Mononuclear cell (primary cell): ENCODE data around the gene PES1. TPM values are rescaled to one million over a fixed set of nuclear protein-coding genes. Genes with fewer than 3 reads are reported as not detected.
"Not testable (repeated sequence)": the region's sequence is repeated elsewhere in the genome, so short reads cannot be mapped to it uniquely, and the experiment has no call there.

Source experiments
- H3K27me3 ChIP-seq: 2 replicates; pipeline ENCODE4 v1.6.0; 2011; ENCODE audit warnings: low read length, control low read depth; ENCODE audit not compliant: insufficient read depth
- H3K4me1 ChIP-seq: 2 replicates; pipeline ENCODE4 v1.5.1; 2011; ENCODE audit warnings: mild to moderate bottlenecking, low read length, control low read depth; ENCODE audit not compliant: insufficient read depth
- H3K4me3 ChIP-seq: 2 replicates; pipeline ENCODE4 v1.5.1; 2011; ENCODE audit warnings: mild to moderate bottlenecking, low read length, moderate library complexity
- H3K9me3 ChIP-seq: 2 replicates; pipeline ENCODE4 v1.5.1; 2011; ENCODE audit warnings: low read depth, mild to moderate bottlenecking, control low read depth, low read length
- total RNA-seq: library from RNA; depleted of rRNA; stranded (reverse); fragments of >200 nt; gene quantifications from one replicate; pipeline ENCODE4 v1.2.3, GENCODE V29; 2012

The PES1 gene
- total RNA-seq, 1 donor, result 21.8 TPM

- H3K9me3 ChIP-seq, result no peaks in the 10 kb centered on the region
- no peak overlapping the region for H3K4me3 ChIP-seq
- no peaks in the 10 kb centered on the region for H3K4me1 ChIP-seq
- H3K27me3 ChIP-seq, result no peaks in the 10 kb centered on the region
Observed at GRCh38 chr22:30573594-30574094, 18.1 kb downstream of the PES1 start.

DNA sequence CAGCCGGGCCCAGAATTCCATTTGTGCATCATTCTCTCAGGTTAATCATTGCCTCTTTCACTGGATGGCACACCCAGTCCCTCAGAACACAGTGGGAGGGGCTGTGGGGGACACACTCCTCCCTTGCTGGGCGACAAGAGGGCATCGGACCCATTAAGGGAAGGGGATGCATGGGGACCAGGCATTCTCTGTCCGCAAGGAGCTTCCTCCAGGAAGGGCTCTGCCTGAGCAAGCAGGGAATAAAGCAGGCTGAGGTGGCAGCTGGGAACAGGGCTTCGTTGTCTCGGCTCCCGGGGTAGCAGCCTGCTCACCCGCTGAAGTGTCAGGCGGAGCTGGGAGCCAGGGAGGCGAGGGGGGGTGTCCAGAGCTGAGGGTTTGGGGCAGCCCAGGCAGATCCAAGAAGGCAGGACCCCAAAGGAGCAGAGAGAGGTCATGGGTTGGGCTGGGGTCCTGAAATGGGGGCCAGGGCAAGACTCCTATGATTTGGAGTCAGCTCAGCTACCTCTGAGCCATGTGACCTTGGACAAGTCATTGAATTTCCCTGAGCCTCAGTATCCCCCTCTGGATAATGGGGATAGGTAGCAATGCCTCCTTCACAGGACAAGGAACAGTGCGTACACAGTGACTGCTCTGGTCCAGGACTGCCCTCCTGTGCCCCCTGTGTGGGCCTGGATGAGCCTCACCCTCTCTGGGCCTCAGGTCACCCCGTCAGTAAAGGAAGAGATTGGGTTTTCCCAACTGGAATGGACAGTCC, 18.7 kb downstream of the PES1 start:
- Histone ChIP-seq H3K27me3 (no peaks in the 10 kb centered on the region), H3K9me3 (no peaks in the 10 kb centered on the region), H3K4me1 (no peaks in the 10 kb centered on the region), H3K4me3 (no peak overlapping the region)

DNA sequence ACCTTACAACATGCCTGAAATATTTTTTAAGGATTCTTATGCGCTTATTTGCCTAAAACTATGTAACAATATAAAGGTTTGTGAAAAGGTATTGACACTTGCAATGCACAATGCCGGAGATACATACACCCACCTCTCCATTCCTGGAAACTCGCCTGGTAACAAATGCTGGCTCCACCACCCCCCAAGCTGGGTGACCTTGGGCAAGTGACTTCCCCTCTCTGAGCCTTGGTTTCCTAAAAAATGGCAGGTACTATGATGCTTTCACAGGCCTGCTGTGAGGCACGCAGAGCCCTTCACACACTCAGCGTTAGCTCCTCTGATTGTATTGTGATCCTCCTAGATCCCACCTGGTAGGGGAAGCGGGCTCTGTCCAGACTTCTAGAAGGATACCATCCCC, 19.5 kb downstream of the PES1 start:
- Histone ChIP-seq H3K4me3 (no peak overlapping the region), H3K9me3 (no peaks in the 10 kb centered on the region), H3K4me1 (no peaks in the 10 kb centered on the region), H3K27me3 (no peaks in the 10 kb centered on the region)

GRCh38 chr22:30569674-30570202, 22.0 kb downstream of the PES1 start:
- no peaks in the 10 kb centered on the region for H3K27me3 ChIP-seq
- no peaks in the 10 kb centered on the region for H3K9me3 ChIP-seq
- H3K4me1 ChIP-seq, result no peaks in the 10 kb centered on the region
- no peak overlapping the region for H3K4me3 ChIP-seq

DNA sequence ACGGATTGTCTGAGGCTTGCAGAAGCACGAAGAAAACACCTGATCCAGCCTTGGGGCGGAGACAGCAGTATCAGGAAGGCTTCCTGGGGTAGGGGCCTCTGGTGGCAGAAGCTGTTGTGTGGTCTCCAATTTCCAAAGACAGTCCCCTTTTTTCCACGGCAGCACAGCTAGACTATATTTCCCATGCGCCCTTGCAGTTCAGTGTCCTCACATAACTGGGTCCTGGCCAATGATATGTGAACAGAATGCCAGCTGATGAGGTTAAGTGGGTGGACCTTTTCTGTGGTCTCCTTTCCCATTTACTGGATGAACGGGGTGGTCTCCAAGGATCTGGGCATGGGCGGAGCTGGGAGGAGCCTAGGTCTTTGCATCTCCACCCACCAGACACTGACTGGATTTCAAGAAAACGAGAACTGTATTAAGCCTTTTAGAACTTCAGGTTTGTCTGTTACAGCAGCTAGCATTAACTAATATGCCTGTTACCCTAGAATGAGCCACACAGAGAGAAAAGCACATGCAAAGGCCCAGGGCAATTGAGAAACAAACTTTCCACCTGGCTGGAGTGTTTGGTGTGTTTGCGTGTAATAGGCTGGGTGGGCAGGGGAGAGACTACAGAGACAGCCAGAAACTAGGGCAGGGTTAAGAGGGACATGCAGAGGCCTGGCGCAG, 23.4 kb downstream of the PES1 start:
- no peaks in the 10 kb centered on the region for H3K4me1 ChIP-seq
- no peaks in the 10 kb centered on the region for H3K27me3 ChIP-seq
- no peak overlapping the region for H3K4me3 ChIP-seq
- no peaks in the 10 kb centered on the region for H3K9me3 ChIP-seq

DNA sequence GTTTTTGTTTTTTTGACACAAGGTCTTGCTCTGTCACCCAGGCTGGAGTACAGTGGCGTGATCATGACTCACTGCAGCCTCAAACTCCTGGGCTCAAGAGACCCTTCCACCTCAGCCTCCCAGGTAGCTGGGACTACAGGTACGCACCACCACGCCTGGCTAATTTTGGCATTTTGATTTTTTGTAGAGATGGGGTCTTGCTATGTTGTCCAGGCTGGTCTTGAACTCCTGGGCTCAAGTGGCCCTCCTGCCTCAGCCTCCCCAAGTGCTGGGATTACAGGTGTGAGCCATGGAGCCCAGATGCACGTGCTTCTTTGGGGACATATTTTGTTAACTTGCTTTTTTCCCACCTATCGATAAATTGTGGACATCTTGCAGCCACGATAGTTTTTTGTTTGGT, 24.4 kb downstream of the PES1 start:
- H3K4me3 ChIP-seq, H3K9me3 ChIP-seq, H3K4me1 ChIP-seq, H3K27me3 ChIP-seq: not testable (repeated sequence)

DNA sequence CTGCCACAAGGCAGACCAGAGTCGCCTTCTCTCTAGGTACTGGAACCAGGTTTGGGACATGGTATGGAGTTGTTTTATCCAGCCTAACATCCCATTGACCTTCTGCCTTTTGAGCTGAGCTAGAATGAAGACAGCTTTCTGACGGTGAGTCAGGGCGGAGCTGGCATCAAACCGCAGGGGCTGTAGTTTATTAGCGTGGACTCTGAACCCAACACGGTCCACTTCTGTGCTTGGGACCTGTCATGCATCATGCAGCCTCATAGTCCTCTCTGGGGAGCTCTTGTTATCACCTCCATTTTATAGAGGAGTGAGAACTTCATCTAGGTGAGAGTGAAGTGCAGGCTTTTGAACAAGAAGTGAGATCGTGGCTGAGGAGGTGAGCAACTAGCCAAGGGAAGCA, 25.6 kb downstream of the PES1 start:
- Histone ChIP-seq H3K9me3 (no peaks in the 10 kb centered on the region), H3K4me3 (no peak overlapping the region), H3K4me1 (no peaks in the 10 kb centered on the region), H3K27me3 (no peaks in the 10 kb centered on the region)

DNA sequence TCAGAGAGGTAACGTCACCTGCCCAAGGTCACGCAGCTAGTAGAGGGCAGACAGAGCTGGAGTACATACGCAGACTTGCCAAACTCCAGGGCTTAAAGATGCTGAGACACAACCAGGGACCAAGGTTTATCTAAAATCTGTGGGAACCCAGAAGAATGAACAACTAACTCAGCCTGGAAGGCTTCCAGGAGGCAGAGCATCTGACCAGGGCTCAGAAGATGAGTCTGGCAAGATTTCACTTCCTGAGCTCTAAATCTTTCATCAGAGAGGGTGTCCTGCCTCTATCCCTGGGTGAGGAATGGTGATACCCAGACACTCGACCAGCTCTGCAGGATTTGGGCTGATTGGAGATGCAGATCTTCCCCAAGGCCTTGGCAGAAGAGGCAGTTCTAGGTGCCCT, 26.4 kb downstream of the PES1 start:
- Histone ChIP-seq H3K9me3 (no peaks in the 10 kb centered on the region), H3K4me3 (no peak overlapping the region), H3K27me3 (no peaks in the 10 kb centered on the region), H3K4me1 (no peaks in the 10 kb centered on the region)

GRCh38 chr22:30564761-30565119, 27.0 kb downstream of the PES1 start:
- Histone ChIP-seq H3K4me1 (no peaks in the 10 kb centered on the region), H3K9me3 (no peaks in the 10 kb centered on the region), H3K27me3 (no peaks in the 10 kb centered on the region), H3K4me3 (no peak overlapping the region)

DNA sequence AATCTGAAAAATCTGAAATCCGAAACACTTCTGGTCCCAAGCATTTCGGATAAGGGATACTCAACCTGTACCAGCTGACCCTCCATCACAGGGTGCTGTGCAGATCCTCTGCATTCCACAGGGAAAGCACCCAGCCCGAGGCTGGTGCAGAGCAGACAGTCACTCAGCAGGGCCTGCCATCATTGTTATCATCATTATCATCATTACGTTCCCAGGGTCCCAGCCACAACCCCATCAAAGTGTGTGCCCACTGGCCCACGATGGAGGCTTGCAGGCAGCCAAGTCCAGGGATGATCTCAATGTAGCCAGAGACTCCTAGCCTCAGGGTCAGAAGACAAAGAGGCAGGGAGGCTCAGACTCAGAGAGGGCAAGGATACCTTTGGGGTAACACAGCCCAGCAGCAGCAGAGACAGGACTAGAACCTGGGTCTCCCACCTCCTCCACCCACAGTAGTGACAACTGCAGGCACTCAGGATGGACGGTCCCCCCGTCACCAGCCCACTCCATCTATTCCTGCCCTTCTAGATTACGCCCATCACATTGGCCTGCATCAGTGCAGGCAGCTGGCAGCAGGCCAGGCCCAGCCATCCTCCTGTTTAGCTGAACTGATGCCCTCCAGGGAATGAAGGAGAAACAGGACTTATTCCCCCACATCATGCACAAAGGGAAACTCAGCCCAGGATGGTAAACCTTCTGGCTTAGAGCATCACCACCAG, 27.5 kb downstream of the PES1 start:
- Histone ChIP-seq H3K4me1 (no peaks in the 10 kb centered on the region), H3K4me3 (no peak overlapping the region), H3K27me3 (no peaks in the 10 kb centered on the region), H3K9me3 (no peaks in the 10 kb centered on the region)

DNA sequence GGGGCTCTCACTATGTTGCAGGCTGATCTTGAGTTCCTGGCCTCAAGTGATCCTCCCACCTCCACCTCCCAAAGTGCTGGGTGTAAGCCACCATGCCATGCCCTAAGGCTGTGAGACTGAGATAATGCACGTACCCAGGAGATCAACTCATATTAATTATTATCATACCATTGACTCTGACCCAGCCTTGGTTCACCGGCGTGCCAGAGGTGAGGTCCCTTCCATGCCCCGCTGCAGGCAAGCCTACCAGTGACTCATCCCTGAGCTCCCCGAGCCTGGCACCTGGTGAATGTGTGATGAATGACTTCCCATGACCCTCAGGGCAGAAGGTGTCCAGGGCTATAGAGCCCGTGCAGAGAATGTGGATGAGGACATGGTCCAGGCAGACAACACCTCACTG, 29.3 kb downstream of the PES1 start:
- Histone ChIP-seq H3K4me3 (no peak overlapping the region), H3K9me3 (no peaks in the 10 kb centered on the region), H3K27me3 (no peaks in the 10 kb centered on the region), H3K4me1 (no peaks in the 10 kb centered on the region)

- Histone ChIP-seq H3K4me1 (no peaks in the 10 kb centered on the region), H3K27me3 (no peaks in the 10 kb centered on the region), H3K4me3 (no peak overlapping the region), H3K9me3 (no peaks in the 10 kb centered on the region)
Observed at GRCh38 chr22:30561402-30562189, 30.1 kb downstream of the PES1 start.

GRCh38 chr22:30560643-30561202, 31.0 kb downstream of the PES1 start:
- H3K27me3 ChIP-seq, H3K4me3 ChIP-seq, H3K4me1 ChIP-seq, H3K9me3 ChIP-seq: not testable (repeated sequence)

DNA sequence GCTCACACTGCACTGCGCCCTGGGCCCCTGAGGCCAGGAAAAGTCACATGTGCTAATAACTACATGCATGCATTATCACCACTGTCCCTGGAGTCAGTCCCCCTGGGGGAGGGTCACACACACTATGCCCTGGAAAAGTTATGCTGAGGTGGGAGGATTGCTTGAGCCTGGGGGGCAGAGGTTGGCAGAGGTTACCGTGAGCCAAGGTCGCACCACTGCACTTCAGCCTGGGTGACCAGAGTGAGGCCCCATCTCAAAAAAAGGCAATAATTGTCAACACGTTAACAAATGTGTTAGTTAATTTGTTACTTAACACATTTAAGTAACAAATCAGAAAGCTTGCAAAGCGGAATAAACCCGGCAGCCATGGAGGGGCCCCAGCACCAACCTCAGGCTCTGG, 31.8 kb downstream of the PES1 start:
- Histone ChIP-seq H3K27me3 (no peaks in the 10 kb centered on the region), H3K9me3 (no peaks in the 10 kb centered on the region), H3K4me3 (no peak overlapping the region), H3K4me1 (no peaks in the 10 kb centered on the region)
